Measurements from ENCODE around the gene CDKN2AIP.
"Not testable (repeated sequence)": the region's sequence is repeated elsewhere in the genome, so short reads cannot be mapped to it uniquely, and the experiment has no call there.

Gene CDKN2AIP

GRCh38 chr4:183429489-183429888 is 14.9 kb upstream of the CDKN2AIP start:
- no peak for TF ChIP-seq CTCF (IDR thresholded peaks at IDR 0.05; ENCODE audit: insufficient read depth, low read depth, low read length, missing control alignments)

GRCh38 chr4:183430317-183430993 is 14.0 kb upstream of the CDKN2AIP start:
- no peak for TF ChIP-seq CTCF (IDR thresholded peaks at IDR 0.05; ENCODE audit: insufficient read depth, low read depth, low read length, missing control alignments)
- H3K4me3 ChIP-seq (ENCODE audit: low read length), result no peak overlapping the region
- DNase-seq (ENCODE audit: low read depth), result no peak

More at GRCh38 chr4:183429489-183429888, 14.9 kb upstream of the CDKN2AIP start:
- H3K4me3 ChIP-seq (ENCODE audit: low read length), result no peak overlapping the region
- no peak for DNase-seq (ENCODE audit: low read depth)

GRCh38 chr4:183430994-183431347 is 13.5 kb upstream of the CDKN2AIP start:
- no peak for TF ChIP-seq CTCF (IDR thresholded peaks at IDR 0.05; ENCODE audit: insufficient read depth, low read depth, low read length, missing control alignments)
- DNase-seq (ENCODE audit: low read depth), result no peak
- H3K4me3 ChIP-seq (ENCODE audit: low read length), result no peak overlapping the region

- no peak overlapping the region for H3K4me3 ChIP-seq (ENCODE audit: low read length)
- no peak for DNase-seq (ENCODE audit: low read depth)
- TF ChIP-seq CTCF (IDR thresholded peaks at IDR 0.05; ENCODE audit: insufficient read depth, low read depth, low read length, missing control alignments), result no peak
Observed at GRCh38 chr4:183431614-183432013, 12.8 kb upstream of the CDKN2AIP start.

GRCh38 chr4:183433183-183433582 is 11.3 kb upstream of the CDKN2AIP start:
- not testable (repeated sequence) for DNase-seq (ENCODE audit: low read depth); H3K4me3 ChIP-seq (ENCODE audit: low read length)

- no peak for TF ChIP-seq CTCF (IDR thresholded peaks at IDR 0.05; ENCODE audit: insufficient read depth, low read depth, low read length, missing control alignments)
- no peak for DNase-seq (ENCODE audit: low read depth)
- H3K4me3 ChIP-seq (ENCODE audit: low read length), result no peak overlapping the region
Observed at GRCh38 chr4:183434264-183434663, 10.2 kb upstream of the CDKN2AIP start.

GRCh38 chr4:183434666-183435190 is 9.7 kb upstream of the CDKN2AIP start:
- no peak for DNase-seq (ENCODE audit: low read depth)
- no peak overlapping the region for H3K4me3 ChIP-seq (ENCODE audit: low read length)
- TF ChIP-seq CTCF (IDR thresholded peaks at IDR 0.05; ENCODE audit: insufficient read depth, low read depth, low read length, missing control alignments), result no peak
